Heart left ventricle (tissue), 13 donors: ENCODE data around the gene RNF212.

Experiments used
- POLR2A ChIP-seq, 2 donors: fragments of 450-650 bp; IDR thresholded peaks; one replicate each; pipeline ENCODE4 v1.6.1; 2017; ENCODE audit warnings: antibody characterized with exemption in 2 of 2, mild to moderate bottlenecking in 2 of 2, moderate library complexity in 2 of 2
- TF ChIP-seq, protein P1 (sequence below), 12 donors: fragments of 200-600 bp; sonication (generic) in 4 of 12; IDR thresholded peaks; one replicate each; pipeline versions ENCODE4 v1.5.0 to v1.8.0; 2018 to 2022; ENCODE audit warnings: antibody characterized with exemption in 12 of 12, mild to moderate bottlenecking in 5 of 12
- donor health status: ischemic (EF 13 %, LVEDD 7.1; RV severe dilation, severe dysfunction).
- donor health status: DM: no; HTN: yes; CAD: no.
- donor health status: DM: no; HTN: no; CAD: no.
- donor health status: ischemic (EF 25% LVEDD 6.9; RV normal size, moderate dysfunction).
- donor health status: ischemic (EF 25% LVEDD 5.7; RV mildly dilated, moderate dysfunction).
- donor health status: ischemic (EF 35%, LVEDD 5.7; RV mildly dilated, moderate dysfunction).
- donor health status: nonischemic (EF 11% LVEDD 7.7; RV severe dilation, severe dysfunction).
- donor health status: DM: yes; HTN: yes; CAD: no.
- donor health status: PGD.
- donor health status: ischemic (EF 29% LVEDD 5.4; RV normal size, mild dysfunction).
- donor health status: nonischemic (EF 23%, LVEDD 6.1; RV moderate dilation, normal function).

DNA sequence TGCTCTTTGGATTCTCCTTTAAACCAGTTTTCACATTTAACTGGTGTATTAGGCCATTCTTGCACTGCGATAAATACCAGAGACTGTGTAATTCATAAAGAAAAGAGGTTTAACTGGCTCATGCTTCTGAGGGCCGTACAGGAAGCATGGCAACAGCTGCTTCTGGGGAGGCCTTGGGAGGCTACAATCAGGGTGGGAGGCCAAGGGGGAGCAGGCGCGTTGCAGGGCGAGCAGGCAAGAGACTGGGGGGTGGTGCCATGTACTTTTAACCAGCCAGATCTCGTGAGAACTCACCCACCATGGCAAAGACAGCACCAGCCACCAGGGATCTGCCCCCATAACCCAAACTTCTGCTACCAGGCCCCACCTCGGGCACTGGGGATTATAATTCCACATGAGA, 38.1 kb downstream of the RNF212 start:
- TF ChIP-seq, protein P1, sequence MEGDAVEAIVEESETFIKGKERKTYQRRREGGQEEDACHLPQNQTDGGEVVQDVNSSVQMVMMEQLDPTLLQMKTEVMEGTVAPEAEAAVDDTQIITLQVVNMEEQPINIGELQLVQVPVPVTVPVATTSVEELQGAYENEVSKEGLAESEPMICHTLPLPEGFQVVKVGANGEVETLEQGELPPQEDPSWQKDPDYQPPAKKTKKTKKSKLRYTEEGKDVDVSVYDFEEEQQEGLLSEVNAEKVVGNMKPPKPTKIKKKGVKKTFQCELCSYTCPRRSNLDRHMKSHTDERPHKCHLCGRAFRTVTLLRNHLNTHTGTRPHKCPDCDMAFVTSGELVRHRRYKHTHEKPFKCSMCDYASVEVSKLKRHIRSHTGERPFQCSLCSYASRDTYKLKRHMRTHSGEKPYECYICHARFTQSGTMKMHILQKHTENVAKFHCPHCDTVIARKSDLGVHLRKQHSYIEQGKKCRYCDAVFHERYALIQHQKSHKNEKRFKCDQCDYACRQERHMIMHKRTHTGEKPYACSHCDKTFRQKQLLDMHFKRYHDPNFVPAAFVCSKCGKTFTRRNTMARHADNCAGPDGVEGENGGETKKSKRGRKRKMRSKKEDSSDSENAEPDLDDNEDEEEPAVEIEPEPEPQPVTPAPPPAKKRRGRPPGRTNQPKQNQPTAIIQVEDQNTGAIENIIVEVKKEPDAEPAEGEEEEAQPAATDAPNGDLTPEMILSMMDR (IDR thresholded peaks at IDR 0.05), result no peak
- no peak for TF ChIP-seq POLR2A (IDR thresholded peaks at IDR 0.05)
